ENCODE data around the gene ARL4C. TPM values are rescaled to one million over a fixed set of nuclear protein-coding genes. Genes with fewer than 3 reads are reported as not detected.

ARL4C gene
- total RNA-seq (10 to 100 TPM in 3 of 5 donors, 1 to 10 TPM in 2; 3.6 to 13.6 (median 12.1) TPM), polyA plus RNA-seq (10 to 100 TPM in 1 of 3 donors, 1 to 10 TPM in 2; 3.7 to 14.2 (median 7.6) TPM)
- long read RNA-seq, donor 1, full-length matches to known transcripts: 5 of 5 reads
- long read RNA-seq, donor 1, partial matches to known transcripts: 0 of 5 reads
- long read RNA-seq, donor 1, other reads (novel, unspliced or antisense): 0 of 5 reads
- long read RNA-seq, donor 2, full-length matches to known transcripts: 11 of 11 reads
- long read RNA-seq, donor 2, partial matches to known transcripts: 0 of 11 reads
- long read RNA-seq, donor 2, other reads (novel, unspliced or antisense): 0 of 11 reads
- long read RNA-seq, donor 3, full-length matches to known transcripts: 8 of 8 reads
- long read RNA-seq, donor 3, partial matches to known transcripts: 0 of 8 reads
- long read RNA-seq, donor 3, other reads (novel, unspliced or antisense): 0 of 8 reads
- long read RNA-seq, donor 4, full-length matches to known transcripts: 1 of 1 reads
- long read RNA-seq, donor 4, partial matches to known transcripts: 0 of 1 reads
- long read RNA-seq, donor 4, other reads (novel, unspliced or antisense): 0 of 1 reads
- long read RNA-seq, donor 5, full-length matches to known transcripts: 22 of 22 reads
- long read RNA-seq, donor 5, partial matches to known transcripts: 0 of 22 reads
- long read RNA-seq, donor 5, other reads (novel, unspliced or antisense): 0 of 22 reads
- long read RNA-seq, donor 6: 0 reads
- long read RNA-seq, donor 7, full-length matches to known transcripts: 20 of 20 reads
- long read RNA-seq, donor 7, partial matches to known transcripts: 0 of 20 reads
- long read RNA-seq, donor 7, other reads (novel, unspliced or antisense): 0 of 20 reads
- long read RNA-seq, donor 8, full-length matches to known transcripts: 17 of 17 reads
- long read RNA-seq, donor 8, partial matches to known transcripts: 0 of 17 reads
- long read RNA-seq, donor 8, other reads (novel, unspliced or antisense): 0 of 17 reads
- long read RNA-seq, donor 9, full-length matches to known transcripts: 14 of 14 reads
- long read RNA-seq, donor 9, partial matches to known transcripts: 0 of 14 reads
- long read RNA-seq, donor 9, other reads (novel, unspliced or antisense): 0 of 14 reads
- long read RNA-seq, donor 10, full-length matches to known transcripts: 5 of 5 reads
- long read RNA-seq, donor 10, partial matches to known transcripts: 0 of 5 reads
- long read RNA-seq, donor 10, other reads (novel, unspliced or antisense): 0 of 5 reads

GRCh38 chr2:234496835-234497593, at the start of gene ARL4C:
Gene ARL4C (minus strand): TSS chr2:234497081. CDS start chr2:234496586, 495 bp downstream.
- Histone ChIP-seq H3K27me3 (peaks cover 0 to 13% (median 10%) of the 10 kb centered on the region in 3 donors), H3K4me3 (peak within 1 kb of the TSS; percentile 64 to 71 (median 69)), H3K27ac (peak within 1 kb of the TSS; percentile 80 to 91 (median 89)), H3K4me1 (peaks cover 16 to 34% (median 26%) of the 10 kb centered on the region in 4 donors), H3K36me3 (no peaks in the 10 kb centered on the region), H3K9me3 (no peaks in the 10 kb centered on the region)
- WGBS, 5 donors: 0 to 4% (median 2%) methylated on average over 1 to 100 of the region's 100 CpGs
- TF ChIP-seq EP300 (IDR thresholded peaks at IDR 0.05): no peak
- TF ChIP-seq POLR2A (IDR thresholded peaks at IDR 0.05): no peak
- peak; percentile 8 to 75 (median 48) for TF ChIP-seq POLR2AphosphoS5 (IDR thresholded peaks at IDR 0.05)
- TF ChIP-seq, protein P1, sequence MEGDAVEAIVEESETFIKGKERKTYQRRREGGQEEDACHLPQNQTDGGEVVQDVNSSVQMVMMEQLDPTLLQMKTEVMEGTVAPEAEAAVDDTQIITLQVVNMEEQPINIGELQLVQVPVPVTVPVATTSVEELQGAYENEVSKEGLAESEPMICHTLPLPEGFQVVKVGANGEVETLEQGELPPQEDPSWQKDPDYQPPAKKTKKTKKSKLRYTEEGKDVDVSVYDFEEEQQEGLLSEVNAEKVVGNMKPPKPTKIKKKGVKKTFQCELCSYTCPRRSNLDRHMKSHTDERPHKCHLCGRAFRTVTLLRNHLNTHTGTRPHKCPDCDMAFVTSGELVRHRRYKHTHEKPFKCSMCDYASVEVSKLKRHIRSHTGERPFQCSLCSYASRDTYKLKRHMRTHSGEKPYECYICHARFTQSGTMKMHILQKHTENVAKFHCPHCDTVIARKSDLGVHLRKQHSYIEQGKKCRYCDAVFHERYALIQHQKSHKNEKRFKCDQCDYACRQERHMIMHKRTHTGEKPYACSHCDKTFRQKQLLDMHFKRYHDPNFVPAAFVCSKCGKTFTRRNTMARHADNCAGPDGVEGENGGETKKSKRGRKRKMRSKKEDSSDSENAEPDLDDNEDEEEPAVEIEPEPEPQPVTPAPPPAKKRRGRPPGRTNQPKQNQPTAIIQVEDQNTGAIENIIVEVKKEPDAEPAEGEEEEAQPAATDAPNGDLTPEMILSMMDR (IDR thresholded peaks at IDR 0.05): no peak
- peak; percentile 71 to 93 for DNase-seq
- intact Hi-C loops (cut with DNase I; ENCODE audit: low total_unique reads): no loop called here

DNA sequence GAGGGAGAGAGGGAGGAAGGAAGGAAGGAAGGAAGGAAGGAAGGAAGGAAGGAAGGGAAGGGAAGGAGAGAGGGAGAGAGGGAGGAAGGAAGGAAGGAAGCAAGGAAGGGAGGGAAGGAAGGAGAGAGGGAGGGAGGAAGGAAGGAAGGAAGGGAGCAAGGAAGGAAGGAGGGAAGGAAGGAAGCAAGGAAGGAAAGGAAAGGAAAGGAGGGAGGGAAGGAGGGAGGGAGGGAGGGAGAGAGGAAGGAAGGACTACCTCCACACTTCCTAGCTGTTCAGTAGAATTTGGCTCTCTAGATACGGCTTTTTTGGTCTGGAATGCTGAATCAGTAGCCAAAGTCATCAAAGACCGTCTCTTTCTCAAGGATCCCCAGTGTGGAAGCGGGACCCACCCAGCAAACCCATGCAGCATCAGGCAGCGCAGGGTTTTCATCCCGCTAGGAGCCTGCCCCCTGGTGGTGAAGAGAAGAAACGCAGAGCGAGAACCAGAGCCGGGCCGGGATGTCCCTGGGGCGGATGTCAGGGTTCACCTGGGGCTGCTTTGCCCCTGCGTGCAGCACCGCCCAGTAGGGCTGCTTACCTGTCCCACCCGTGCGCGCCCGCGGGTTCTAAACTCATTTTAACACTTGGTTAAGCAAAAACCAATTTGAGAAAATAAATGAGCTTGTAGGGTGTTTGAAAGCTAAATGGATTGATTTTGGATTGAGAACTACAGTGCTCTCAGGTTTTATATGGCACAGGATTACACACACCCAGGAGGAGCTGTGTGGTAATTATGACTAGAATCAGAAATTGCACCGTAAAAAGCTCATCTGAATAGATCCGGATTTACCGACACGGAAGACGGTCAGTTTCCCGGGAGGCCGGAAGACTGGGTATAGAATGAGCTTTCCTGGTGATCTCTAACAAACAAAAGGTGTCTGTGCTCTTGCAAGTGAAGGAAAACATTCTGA, 48.1 kb upstream of the ARL4C start:
- intact Hi-C loops (cut with DNase I; ENCODE audit: low total_unique reads): loop anchor here (5.0 to 10.0 kb wide), 2 partner anchors 130 to 567 kb away; no protein-coding TSS in a partner anchor
- peak; percentile 75 to 84 for DNase-seq
- Histone ChIP-seq H3K4me3 (no peak overlapping the region), H3K36me3 (no peaks in the 10 kb centered on the region), H3K27ac (no peak overlapping the region), H3K27me3 (peaks cover 0 to 31% (median 0%) of the 10 kb centered on the region in 3 donors), H3K4me1 (peaks cover 0 to 5% (median 2%) of the 10 kb centered on the region in 4 donors), H3K9me3 (no peaks in the 10 kb centered on the region)
- WGBS, 5 donors: 22 to 34% (median 26%) methylated on average over 24 of the region's 24 CpGs
- TF ChIP-seq, protein P1 (IDR thresholded peaks at IDR 0.05): peak in 5 of 7 experiments; percentile 50 to 96 (median 91)
- TF ChIP-seq POLR2A (IDR thresholded peaks at IDR 0.05): no peak

DNA sequence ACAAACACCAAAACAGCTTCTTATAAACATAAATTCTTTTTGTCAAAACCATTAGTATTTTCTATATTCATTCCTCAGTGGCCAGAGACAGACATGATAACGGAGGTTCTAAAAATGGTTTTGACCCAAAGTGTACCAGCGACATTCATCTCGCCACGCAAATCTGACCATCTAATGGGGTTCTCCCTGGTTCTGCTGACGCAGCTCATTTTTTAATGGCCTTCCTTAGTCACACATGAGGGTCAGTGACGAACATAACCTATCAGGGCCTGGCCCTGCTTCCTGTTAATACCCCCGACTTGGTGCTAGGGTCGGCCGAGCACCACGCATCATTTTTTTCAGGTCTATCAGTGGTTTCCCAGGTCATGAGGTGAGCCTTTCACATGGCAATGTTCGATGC, 45.9 kb upstream of the ARL4C start:
- TF ChIP-seq, protein P1 (IDR thresholded peaks at IDR 0.05): no peak
- TF ChIP-seq POLR2A (IDR thresholded peaks at IDR 0.05) (no peak), POLR2AphosphoS5 (IDR thresholded peaks at IDR 0.05) (no peak), EP300 (IDR thresholded peaks at IDR 0.05) (no peak)
- H3K4me1 ChIP-seq: peaks cover 0 to 5% (median 2%) of the 10 kb centered on the region in 4 donors
- no peak for DNase-seq
- H3K27me3 ChIP-seq: peaks cover 0 to 25% (median 0%) of the 10 kb centered on the region in 3 donors
- WGBS, 5 donors: 79 to 88% (median 87%) methylated on average over 11 of the region's 11 CpGs
- no peak overlapping the region for H3K4me3 ChIP-seq
- H3K9me3 ChIP-seq: peaks cover 0 to 17% (median 11%) of the 10 kb centered on the region in 4 donors
- intact Hi-C loops (cut with DNase I; ENCODE audit: low total_unique reads): loop anchor here (10.0 kb wide), 1 partner anchor 132 kb away; no protein-coding TSS in a partner anchor
- no peak overlapping the region for H3K27ac ChIP-seq
- no peaks in the 10 kb centered on the region for H3K36me3 ChIP-seq

All from stomach (tissue), 19 donors.